GM23338 (cell line): ENCODE measurements around the gene TMC2. TPM values are rescaled to one million over a fixed set of nuclear protein-coding genes. Genes with fewer than 3 reads are reported as not detected.

Source experiments
- CREB1 ChIP-seq: fragments of 250-450 bp; sonication (Bioruptor Pico); IDR thresholded peaks from 2 replicates; pipeline ENCODE4 v1.5.0; 2020; ENCODE audit warnings: low read depth, mild to moderate bottlenecking, moderate library complexity
- ETS1 ChIP-seq: IDR thresholded peaks from 2 replicates; pipeline ENCODE4 v1.6.1; 2016; ENCODE audit warnings: antibody characterized with exemption
- JUNB ChIP-seq: IDR thresholded peaks from one replicate; pipeline ENCODE4 v1.6.1; 2016; ENCODE audit warnings: antibody characterized with exemption; ENCODE audit not compliant: unreplicated experiment
- NANOG ChIP-seq: IDR thresholded peaks from 2 replicates; pipeline ENCODE4 v1.6.1; 2016; ENCODE audit warnings: antibody characterized with exemption, borderline replicate concordance
- ZNF114 ChIP-seq: fragments of 250-450 bp; sonication (Bioruptor Pico); IDR thresholded peaks from 2 replicates; pipeline ENCODE4 v1.5.0; 2020; ENCODE audit warnings: mild to moderate bottlenecking, moderate library complexity
- ZNF331 ChIP-seq: fragments of 250-450 bp; sonication (Bioruptor Pico); IDR thresholded peaks from 2 replicates; pipeline ENCODE4 v1.5.0; 2020; ENCODE audit warnings: low read depth, mild to moderate bottlenecking, moderate library complexity
- ZNF462 ChIP-seq: fragments of 250-450 bp; sonication (Bioruptor Pico); IDR thresholded peaks from 2 replicates; pipeline ENCODE4 v1.5.0; 2020; ENCODE audit warnings: mild to moderate bottlenecking, moderate library complexity
- polyA plus RNA-seq: library from polyadenylated mRNA; unstranded; fragments of >200 nt; fragmentation: Nextera tagmentation; extraction: Ambion mirVana; gene quantifications from 2 replicates; pipeline ENCODE4 v1.2.1, GENCODE V29; 2016
- total RNA-seq: library from RNA; depleted of rRNA; stranded (reverse); fragments of >200 nt; shearing (Covaris generic); gene quantifications from 2 replicates; pipeline ENCODE4 v1.2.3, GENCODE V29; 2014
- TF ChIP-seq, protein P1 (sequence below): IDR thresholded peaks from one replicate; pipeline ENCODE4 v1.6.1; 2018; ENCODE audit warnings: antibody characterized with exemption; ENCODE audit not compliant: unreplicated experiment

Gene TMC2
- total and polyA plus RNA-seq, 2 experiments from 2014 or later, result not detected

GRCh38 chr20:2653556-2654383, 117.4 kb downstream of the TMC2 start (continued):
- no peak for TF ChIP-seq ZNF462 (CRISPR knock-in tag)
- TF ChIP-seq, protein P1, sequence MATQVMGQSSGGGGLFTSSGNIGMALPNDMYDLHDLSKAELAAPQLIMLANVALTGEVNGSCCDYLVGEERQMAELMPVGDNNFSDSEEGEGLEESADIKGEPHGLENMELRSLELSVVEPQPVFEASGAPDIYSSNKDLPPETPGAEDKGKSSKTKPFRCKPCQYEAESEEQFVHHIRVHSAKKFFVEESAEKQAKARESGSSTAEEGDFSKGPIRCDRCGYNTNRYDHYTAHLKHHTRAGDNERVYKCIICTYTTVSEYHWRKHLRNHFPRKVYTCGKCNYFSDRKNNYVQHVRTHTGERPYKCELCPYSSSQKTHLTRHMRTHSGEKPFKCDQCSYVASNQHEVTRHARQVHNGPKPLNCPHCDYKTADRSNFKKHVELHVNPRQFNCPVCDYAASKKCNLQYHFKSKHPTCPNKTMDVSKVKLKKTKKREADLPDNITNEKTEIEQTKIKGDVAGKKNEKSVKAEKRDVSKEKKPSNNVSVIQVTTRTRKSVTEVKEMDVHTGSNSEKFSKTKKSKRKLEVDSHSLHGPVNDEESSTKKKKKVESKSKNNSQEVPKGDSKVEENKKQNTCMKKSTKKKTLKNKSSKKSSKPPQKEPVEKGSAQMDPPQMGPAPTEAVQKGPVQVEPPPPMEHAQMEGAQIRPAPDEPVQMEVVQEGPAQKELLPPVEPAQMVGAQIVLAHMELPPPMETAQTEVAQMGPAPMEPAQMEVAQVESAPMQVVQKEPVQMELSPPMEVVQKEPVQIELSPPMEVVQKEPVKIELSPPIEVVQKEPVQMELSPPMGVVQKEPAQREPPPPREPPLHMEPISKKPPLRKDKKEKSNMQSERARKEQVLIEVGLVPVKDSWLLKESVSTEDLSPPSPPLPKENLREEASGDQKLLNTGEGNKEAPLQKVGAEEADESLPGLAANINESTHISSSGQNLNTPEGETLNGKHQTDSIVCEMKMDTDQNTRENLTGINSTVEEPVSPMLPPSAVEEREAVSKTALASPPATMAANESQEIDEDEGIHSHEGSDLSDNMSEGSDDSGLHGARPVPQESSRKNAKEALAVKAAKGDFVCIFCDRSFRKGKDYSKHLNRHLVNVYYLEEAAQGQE, result no peak
- no peak for TF ChIP-seq JUNB
- TF ChIP-seq ZNF331 (CRISPR knock-in tag), result no peak
- no peak for TF ChIP-seq NANOG
- no peak for TF ChIP-seq CREB1
- no peak for TF ChIP-seq ZNF114 (CRISPR knock-in tag)
- no peak for TF ChIP-seq ETS1
